Fibroblast of lung (primary cell): Measurements from ENCODE around the gene TMEM171. TPM values are rescaled to one million over a fixed set of nuclear protein-coding genes. Genes with fewer than 3 reads are reported as not detected.

Source experiments
- DNase-seq, 2 donors: peaks; one replicate each; pipeline versions ENCODE4 v3.0.0 to v3.0.0-alpha.2; 2010; ENCODE audit warnings: low read depth in 2 of 2
- H2AFZ ChIP-seq: 2 replicates; pipeline ENCODE4 v1.5.1; 2012; ENCODE audit warnings: low read length, control low read depth, inconsistent platforms
- H3K27ac ChIP-seq: 2 replicates; pipeline ENCODE4 v1.5.1; 2011; ENCODE audit warnings: low read length, control low read depth; ENCODE audit not compliant: insufficient read depth
- H3K27me3 ChIP-seq: 2 replicates; pipeline ENCODE4 v1.5.1; 2011; ENCODE audit warnings: mild to moderate bottlenecking, low read length; ENCODE audit not compliant: control insufficient read depth, insufficient read depth
- H3K36me3 ChIP-seq: 2 replicates; pipeline ENCODE4 v1.5.1; 2011; ENCODE audit warnings: low read length; ENCODE audit not compliant: control insufficient read depth, insufficient read depth
- H3K4me1 ChIP-seq: 2 replicates; pipeline ENCODE4 v1.5.1; 2011; ENCODE audit warnings: low read length; ENCODE audit not compliant: control insufficient read depth, insufficient read depth; ENCODE audit errors: extremely low read depth
- H3K4me2 ChIP-seq: 2 replicates; pipeline ENCODE4 v1.5.1; 2011; ENCODE audit warnings: low read length, control low read depth; ENCODE audit not compliant: insufficient read depth; ENCODE audit errors: extremely low read depth
- H3K4me3 ChIP-seq, 4 experiments: fragments of 200-600 bp in 1 of 4; sonication (generic) in 1 of 4; replicated peaks in 1 of 4; 2 replicates each; pipeline ENCODE4 v1.5.1; 2011 to 2016; ENCODE audit warnings: low read length in 4 of 4, low read depth in 3 of 4, mild to moderate bottlenecking in 3 of 4, control low read depth in 2 of 4, inconsistent platforms in 1 of 4, mixed read lengths in 1 of 4; ENCODE audit not compliant: insufficient read depth in 1 of 4; ENCODE audit errors: control extremely low read depth in 1 of 4
- H3K79me2 ChIP-seq: 2 replicates; pipeline ENCODE4 v1.5.1; 2012; ENCODE audit warnings: mild to moderate bottlenecking, low read length, inconsistent platforms; ENCODE audit not compliant: control insufficient read depth, insufficient read depth
- H3K9ac ChIP-seq: 2 replicates; pipeline ENCODE4 v1.5.1; 2011; ENCODE audit warnings: mild to moderate bottlenecking, low read length, control low read depth; ENCODE audit not compliant: insufficient read depth
- H3K9me3 ChIP-seq: 2 replicates; pipeline ENCODE4 v1.5.1; 2012; ENCODE audit warnings: low read depth, low read length; ENCODE audit not compliant: control insufficient read depth, insufficient read depth
- H4K20me1 ChIP-seq: 2 replicates; pipeline ENCODE4 v1.5.1; 2011; ENCODE audit warnings: low read length; ENCODE audit not compliant: control insufficient read depth, insufficient read depth; ENCODE audit errors: extremely low read depth
- EZH2 ChIP-seq: IDR thresholded peaks from 2 replicates; pipeline ENCODE4 v1.5.1; 2012; ENCODE audit warnings: low read length, control low read depth, mild to moderate bottlenecking; ENCODE audit errors: missing control alignments
- polyA plus RNA-seq, 2 donors: library from polyadenylated mRNA; depleted of rRNA in 1 of 2; stranded (reverse) in 1 of 2; unstranded in 1 of 2; fragments of >200 nt; gene quantifications; 2 replicates each; pipeline ENCODE4 v1.2.1, GENCODE V29; 2011 to 2012; ENCODE audit warnings: missing spikeins in 1 of 2
- total RNA-seq: library from RNA; depleted of rRNA; stranded (reverse); fragments of >200 nt; gene quantifications from 2 replicates; pipeline ENCODE4 v1.2.1, GENCODE V29; 2014
- TF ChIP-seq, protein P1 (sequence below), 2 donors: IDR thresholded peaks in 1 of 2; conservative IDR thresholded peaks in 1 of 2; 1 replicate in 1 of 2; 2 replicates in 1 of 2; pipeline ENCODE4 v1.5.1; 2011 to 2012; ENCODE audit warnings: low read length in 2 of 2, control low read depth in 1 of 2, inconsistent platforms in 1 of 2, low read depth in 1 of 2, mild to moderate bottlenecking in 1 of 2

Gene TMEM171
- total and polyA plus RNA-seq, 2 donors (not counting 1 experiment from before 2014, with no cell fraction given) = 0.83 to 5.8 TPM

DNA sequence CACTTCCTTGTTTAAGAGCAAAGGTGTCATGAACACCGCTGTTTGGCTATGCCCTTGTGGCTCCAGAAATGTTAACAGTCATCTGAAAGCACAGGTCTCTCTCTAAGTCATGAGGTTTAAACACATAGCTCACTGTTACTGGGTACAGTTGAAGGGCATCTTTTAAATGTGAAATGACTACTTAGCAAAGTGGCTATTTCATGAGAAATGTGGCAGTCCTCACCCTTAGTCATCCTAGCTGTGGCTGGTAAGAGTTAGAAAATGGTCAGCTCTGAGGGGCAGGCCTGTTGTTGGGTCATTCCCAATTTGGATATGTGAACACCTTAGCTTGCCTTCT, 24.2 kb upstream of the TMEM171 start:
- Histone ChIP-seq H3K9me3 (no peaks in the 10 kb centered on the region), H3K9ac (no peak overlapping the region), H3K79me2 (no peaks in the 10 kb centered on the region), H3K36me3 (no peaks in the 10 kb centered on the region), H4K20me1 (no peaks in the 10 kb centered on the region), H3K27ac (no peak overlapping the region), H3K27me3 (no peaks in the 10 kb centered on the region), H3K4me1 (peaks cover 2% of the 10 kb centered on the region), H2AFZ (no peak overlapping the region), H3K4me2 (no peak overlapping the region), H3K4me3 (no peak overlapping the region)
- DNase-seq = peak in 1 of 2 donors; percentile 14
- TF ChIP-seq, protein P1, sequence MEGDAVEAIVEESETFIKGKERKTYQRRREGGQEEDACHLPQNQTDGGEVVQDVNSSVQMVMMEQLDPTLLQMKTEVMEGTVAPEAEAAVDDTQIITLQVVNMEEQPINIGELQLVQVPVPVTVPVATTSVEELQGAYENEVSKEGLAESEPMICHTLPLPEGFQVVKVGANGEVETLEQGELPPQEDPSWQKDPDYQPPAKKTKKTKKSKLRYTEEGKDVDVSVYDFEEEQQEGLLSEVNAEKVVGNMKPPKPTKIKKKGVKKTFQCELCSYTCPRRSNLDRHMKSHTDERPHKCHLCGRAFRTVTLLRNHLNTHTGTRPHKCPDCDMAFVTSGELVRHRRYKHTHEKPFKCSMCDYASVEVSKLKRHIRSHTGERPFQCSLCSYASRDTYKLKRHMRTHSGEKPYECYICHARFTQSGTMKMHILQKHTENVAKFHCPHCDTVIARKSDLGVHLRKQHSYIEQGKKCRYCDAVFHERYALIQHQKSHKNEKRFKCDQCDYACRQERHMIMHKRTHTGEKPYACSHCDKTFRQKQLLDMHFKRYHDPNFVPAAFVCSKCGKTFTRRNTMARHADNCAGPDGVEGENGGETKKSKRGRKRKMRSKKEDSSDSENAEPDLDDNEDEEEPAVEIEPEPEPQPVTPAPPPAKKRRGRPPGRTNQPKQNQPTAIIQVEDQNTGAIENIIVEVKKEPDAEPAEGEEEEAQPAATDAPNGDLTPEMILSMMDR (conservative IDR thresholded peaks at IDR 0.05 in 1 of 2, IDR thresholded peaks at IDR 0.05 in 1 of 2; ENCODE audit: low read depth in 1 of 2, low read length in 2 of 2) = no peak
- TF ChIP-seq EZH2 = no peak

- Histone ChIP-seq H3K9ac (no peak overlapping the region), H3K27ac (no peak overlapping the region), H4K20me1 (no peaks in the 10 kb centered on the region), H3K27me3 (no peaks in the 10 kb centered on the region), H3K4me2 (no peak overlapping the region), H2AFZ (no peak overlapping the region), H3K9me3 (no peaks in the 10 kb centered on the region), H3K4me1 (peaks cover 2% of the 10 kb centered on the region), H3K36me3 (no peaks in the 10 kb centered on the region), H3K79me2 (no peaks in the 10 kb centered on the region), H3K4me3 (no peak overlapping the region)
- no peak for DNase-seq
- TF ChIP-seq, protein P1 (conservative IDR thresholded peaks at IDR 0.05 in 1 of 2, IDR thresholded peaks at IDR 0.05 in 1 of 2; ENCODE audit: low read depth in 1 of 2, low read length in 2 of 2) = no peak
- TF ChIP-seq EZH2 = no peak
Observed at GRCh38 chr5:73097740-73098139, 22.6 kb upstream of the TMEM171 start.

- Histone ChIP-seq H3K27ac (no peak overlapping the region), H3K9ac (no peak overlapping the region), H3K4me3 (no peak overlapping the region), H3K27me3 (no peaks in the 10 kb centered on the region), H3K9me3 (no peaks in the 10 kb centered on the region), H3K4me2 (no peak overlapping the region), H2AFZ (no peak overlapping the region), H4K20me1 (no peaks in the 10 kb centered on the region), H3K36me3 (no peaks in the 10 kb centered on the region), H3K4me1 (no peaks in the 10 kb centered on the region), H3K79me2 (no peaks in the 10 kb centered on the region)
- TF ChIP-seq, protein P1 (conservative IDR thresholded peaks at IDR 0.05 in 1 of 2, IDR thresholded peaks at IDR 0.05 in 1 of 2; ENCODE audit: low read depth in 1 of 2, low read length in 2 of 2) = no peak
- no peak for TF ChIP-seq EZH2
- DNase-seq = no peak
Observed at GRCh38 chr5:73100109-73100508, 20.3 kb upstream of the TMEM171 start.
